Osteoblast (primary cell): Measurements from ENCODE around the gene CCDC192. TPM values are rescaled to one million over a fixed set of nuclear protein-coding genes. Genes with fewer than 3 reads are reported as not detected.
A peak's percentile ranks its signal among the peaks of the same experiment; 100 is the strongest.

Experiments used
- DNase-seq: peaks from one replicate; pipeline ENCODE4 v3.0.0; 2011; ENCODE audit warnings: low spot score, mixed read lengths; ENCODE audit not compliant: insufficient read length; ENCODE audit errors: missing footprints
- H2AFZ ChIP-seq: 2 replicates; pipeline ENCODE4 v1.6.0; 2011; ENCODE audit warnings: mild to moderate bottlenecking, low read length
- H3K27ac ChIP-seq: 2 replicates; pipeline ENCODE4 v1.5.1; 2011; ENCODE audit warnings: mild to moderate bottlenecking, low read depth, low read length, moderate library complexity
- H3K27me3 ChIP-seq: 2 replicates; pipeline ENCODE4 v1.6.0; 2012; ENCODE audit warnings: mild to moderate bottlenecking, control low read depth, inconsistent platforms, low read length, moderate library complexity; ENCODE audit not compliant: insufficient read depth
- H3K36me3 ChIP-seq: 2 replicates; pipeline ENCODE4 v1.5.1; 2011; ENCODE audit warnings: mild to moderate bottlenecking, low read length, control low read depth, moderate library complexity; ENCODE audit not compliant: insufficient read depth
- H3K4me1 ChIP-seq: 2 replicates; pipeline ENCODE4 v1.5.1; 2011; ENCODE audit warnings: mild to moderate bottlenecking, low read length, control low read depth, moderate library complexity; ENCODE audit not compliant: insufficient read depth
- H3K4me2 ChIP-seq: 2 replicates; pipeline ENCODE4 v1.6.0; 2011; ENCODE audit warnings: mild to moderate bottlenecking, low read length; ENCODE audit not compliant: insufficient read depth
- H3K4me3 ChIP-seq: fragments of 200-600 bp; sonication (generic); 3 replicates; pipeline ENCODE4 v1.5.1; 2012; ENCODE audit warnings: mild to moderate bottlenecking, low read length, inconsistent platforms; ENCODE audit not compliant: insufficient read depth
- H3K79me2 ChIP-seq: 2 replicates; pipeline ENCODE4 v1.6.0; 2012; ENCODE audit warnings: mild to moderate bottlenecking, low read length, control low read depth, inconsistent platforms; ENCODE audit not compliant: insufficient read depth
- H3K9me3 ChIP-seq: 2 replicates; pipeline ENCODE4 v1.5.1; 2011; ENCODE audit warnings: low read depth, low read length, control low read depth
- H4K20me1 ChIP-seq: 2 replicates; pipeline ENCODE4 v1.6.0; 2012; ENCODE audit warnings: mild to moderate bottlenecking, low read length, control low read depth; ENCODE audit not compliant: insufficient read depth
- total RNA-seq: library from RNA; depleted of rRNA; stranded (reverse); fragments of >200 nt; gene quantifications from 2 replicates; pipeline ENCODE4 v1.2.3, GENCODE V29; 2012
- TF ChIP-seq, protein P1 (sequence below): IDR thresholded peaks from 2 replicates; pipeline ENCODE4 v1.5.1; 2011; ENCODE audit warnings: mild to moderate bottlenecking, low read depth, low read length, moderate library complexity; ENCODE audit errors: extremely low read depth

The CCDC192 gene
- total RNA-seq, 1 donor = not detected

DNA sequence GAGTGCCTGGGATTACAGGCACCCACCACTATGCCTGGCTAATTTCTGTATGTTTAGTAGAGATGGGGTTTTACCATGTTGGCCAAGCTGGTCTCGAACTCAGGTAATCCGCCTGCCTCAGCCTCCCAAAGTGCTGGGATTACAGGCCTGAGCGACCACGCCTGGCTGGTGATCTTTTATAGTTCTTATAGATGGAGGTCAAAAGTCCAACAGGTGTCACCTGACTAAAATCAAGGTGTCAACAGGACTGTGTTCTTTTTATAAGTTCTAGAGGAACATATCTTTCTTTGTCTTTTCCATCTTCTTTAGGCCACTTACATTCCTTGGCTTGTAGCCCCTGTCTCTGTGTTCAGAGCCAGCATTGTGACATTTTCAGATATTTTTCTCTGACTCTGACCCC lies 224.9 kb downstream of the CCDC192 start:
- Histone ChIP-seq H2AFZ (no peak overlapping the region), H3K4me3 (no peak overlapping the region), H3K36me3 (no peaks in the 10 kb centered on the region), H3K4me1 (peaks cover 9% of the 10 kb centered on the region), H3K27ac (no peak overlapping the region), H3K79me2 (no peaks in the 10 kb centered on the region), H3K9me3 (no peaks in the 10 kb centered on the region), H3K27me3 (no peaks in the 10 kb centered on the region), H4K20me1 (no peaks in the 10 kb centered on the region), H3K4me2 (no peak overlapping the region)
- TF ChIP-seq, protein P1, sequence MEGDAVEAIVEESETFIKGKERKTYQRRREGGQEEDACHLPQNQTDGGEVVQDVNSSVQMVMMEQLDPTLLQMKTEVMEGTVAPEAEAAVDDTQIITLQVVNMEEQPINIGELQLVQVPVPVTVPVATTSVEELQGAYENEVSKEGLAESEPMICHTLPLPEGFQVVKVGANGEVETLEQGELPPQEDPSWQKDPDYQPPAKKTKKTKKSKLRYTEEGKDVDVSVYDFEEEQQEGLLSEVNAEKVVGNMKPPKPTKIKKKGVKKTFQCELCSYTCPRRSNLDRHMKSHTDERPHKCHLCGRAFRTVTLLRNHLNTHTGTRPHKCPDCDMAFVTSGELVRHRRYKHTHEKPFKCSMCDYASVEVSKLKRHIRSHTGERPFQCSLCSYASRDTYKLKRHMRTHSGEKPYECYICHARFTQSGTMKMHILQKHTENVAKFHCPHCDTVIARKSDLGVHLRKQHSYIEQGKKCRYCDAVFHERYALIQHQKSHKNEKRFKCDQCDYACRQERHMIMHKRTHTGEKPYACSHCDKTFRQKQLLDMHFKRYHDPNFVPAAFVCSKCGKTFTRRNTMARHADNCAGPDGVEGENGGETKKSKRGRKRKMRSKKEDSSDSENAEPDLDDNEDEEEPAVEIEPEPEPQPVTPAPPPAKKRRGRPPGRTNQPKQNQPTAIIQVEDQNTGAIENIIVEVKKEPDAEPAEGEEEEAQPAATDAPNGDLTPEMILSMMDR = no peak
- DNase-seq = no peak

DNA sequence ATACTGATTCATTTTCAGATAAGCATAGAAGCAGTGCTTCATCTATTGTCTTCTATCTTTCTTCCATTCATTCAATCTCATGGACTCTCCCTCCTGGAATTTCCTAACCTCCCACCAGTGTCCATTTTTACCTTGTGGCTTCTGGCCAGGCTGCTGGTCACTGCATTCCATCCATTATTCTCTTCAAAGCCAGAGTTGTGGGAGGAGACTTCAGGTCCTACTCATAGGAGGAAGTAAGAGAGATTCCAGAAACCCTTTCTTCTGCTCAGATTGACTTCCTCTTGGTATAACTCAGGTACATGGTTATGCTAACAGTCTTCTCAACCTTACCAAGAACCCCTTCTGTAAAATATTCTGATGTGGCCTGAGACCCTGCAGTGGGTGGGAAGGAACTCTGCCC lies 227.1 kb downstream of the CCDC192 start:
- peak overlapping the region; percentile 16 for H2AFZ ChIP-seq
- no peaks in the 10 kb centered on the region for H3K9me3 ChIP-seq
- no peaks in the 10 kb centered on the region for H3K36me3 ChIP-seq
- H3K4me1 ChIP-seq = peaks cover 16% of the 10 kb centered on the region
- H3K27ac ChIP-seq = no peak overlapping the region
- no peaks in the 10 kb centered on the region for H3K27me3 ChIP-seq
- H3K4me3 ChIP-seq = no peak overlapping the region
- H3K79me2 ChIP-seq = no peaks in the 10 kb centered on the region
- no peak for DNase-seq
- TF ChIP-seq, protein P1 = no peak
- no peak overlapping the region for H3K4me2 ChIP-seq
- no peaks in the 10 kb centered on the region for H4K20me1 ChIP-seq

DNA sequence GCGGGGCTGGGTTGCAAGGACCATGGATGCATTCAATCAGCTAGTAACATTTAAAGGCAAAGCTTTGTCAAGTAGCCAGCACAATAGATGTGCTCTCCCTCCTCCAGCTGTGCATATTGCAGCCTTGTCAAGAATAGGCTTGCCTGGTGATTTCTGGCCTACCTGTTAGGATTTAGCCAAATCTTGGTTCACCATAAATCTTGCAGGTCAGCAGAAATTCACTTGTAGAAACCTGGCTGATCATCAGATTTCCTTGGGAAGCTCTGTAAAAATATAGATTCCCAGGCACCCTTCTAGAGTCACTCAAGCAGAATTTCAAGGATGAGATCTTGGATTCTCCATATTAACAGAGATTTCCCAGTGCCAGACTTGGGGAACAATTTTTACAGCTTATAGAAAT lies 228.2 kb downstream of the CCDC192 start:
- Histone ChIP-seq H3K27ac (no peak overlapping the region), H2AFZ (no peak overlapping the region), H3K27me3 (no peaks in the 10 kb centered on the region), H3K4me2 (no peak overlapping the region), H3K79me2 (no peaks in the 10 kb centered on the region), H3K36me3 (no peaks in the 10 kb centered on the region), H3K4me1 (peaks cover 16% of the 10 kb centered on the region), H3K4me3 (no peak overlapping the region), H3K9me3 (no peaks in the 10 kb centered on the region), H4K20me1 (no peaks in the 10 kb centered on the region)
- TF ChIP-seq, protein P1 = no peak
- no peak for DNase-seq

DNA sequence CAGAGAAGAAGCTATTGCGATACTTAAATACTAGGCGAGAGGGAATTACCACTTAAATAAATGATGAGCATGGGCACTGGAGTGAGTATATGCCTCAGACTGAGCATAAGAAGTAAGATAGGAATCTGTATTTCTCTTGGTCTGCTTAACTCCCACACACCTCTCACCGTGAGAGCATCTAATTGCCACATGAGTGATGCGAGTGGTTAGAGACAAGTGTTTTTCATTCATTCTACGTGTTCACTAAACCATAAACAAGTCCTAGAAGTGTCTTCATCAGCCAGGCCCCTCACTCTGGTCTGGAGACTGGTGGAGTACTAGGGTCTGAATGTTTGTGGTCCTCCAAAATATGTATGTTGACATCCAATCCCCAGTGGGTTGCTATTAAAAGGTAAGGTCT lies 230.2 kb downstream of the CCDC192 start:
- Histone ChIP-seq H2AFZ (no peak overlapping the region), H3K79me2 (no peaks in the 10 kb centered on the region), H3K4me1 (peaks cover 16% of the 10 kb centered on the region), H3K27ac (no peak overlapping the region), H3K4me2 (no peak overlapping the region), H3K36me3 (no peaks in the 10 kb centered on the region), H3K9me3 (no peaks in the 10 kb centered on the region), H4K20me1 (no peaks in the 10 kb centered on the region), H3K27me3 (no peaks in the 10 kb centered on the region), H3K4me3 (no peak overlapping the region)
- TF ChIP-seq, protein P1 = no peak
- peak; percentile 65 for DNase-seq
